NCI-H2081 treated with DMSO at 0.1 percent for 48 hours (cell line): Measurements from ENCODE around the gene VSIG10L2.
A peak's percentile ranks its signal among the peaks of the same experiment; 100 is the strongest.

Source experiments
- DNase-seq: peaks from one replicate; lab custom pipeline; 2025; lab: John Stamatoyannopoulos, UW

Gene VSIG10L2

DNA sequence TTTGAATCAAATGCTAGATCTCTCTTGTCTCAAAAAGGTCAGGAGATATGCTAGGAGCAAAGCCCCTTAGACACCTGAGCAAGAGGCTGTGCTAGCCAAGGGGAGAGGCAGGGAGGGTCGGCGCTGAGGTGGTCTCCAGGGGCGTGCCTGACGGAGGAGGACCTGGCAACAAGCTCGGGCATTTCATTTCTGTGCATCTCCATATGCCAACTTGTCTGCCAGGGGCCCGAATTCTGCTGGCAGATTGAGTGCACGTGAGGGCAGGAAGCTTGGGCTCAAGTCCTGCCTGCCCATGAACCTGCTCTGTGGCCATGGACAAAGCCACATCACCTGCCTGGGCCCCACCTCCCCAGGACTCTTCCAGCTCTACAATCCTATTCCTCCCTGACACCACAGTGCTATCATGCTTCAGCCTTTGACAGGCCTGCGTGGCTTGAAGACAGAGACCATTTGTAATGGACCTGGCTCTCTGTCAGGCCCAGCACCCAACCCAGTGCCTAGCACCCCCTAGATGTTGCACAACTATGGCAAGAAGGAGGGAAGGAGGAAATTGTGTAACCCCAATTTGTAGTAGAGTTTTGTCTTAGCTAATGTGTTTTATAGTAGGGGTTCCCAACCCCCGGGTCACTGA lies 16.3 kb upstream of the VSIG10L2 start:
- no peak for DNase-seq

DNA sequence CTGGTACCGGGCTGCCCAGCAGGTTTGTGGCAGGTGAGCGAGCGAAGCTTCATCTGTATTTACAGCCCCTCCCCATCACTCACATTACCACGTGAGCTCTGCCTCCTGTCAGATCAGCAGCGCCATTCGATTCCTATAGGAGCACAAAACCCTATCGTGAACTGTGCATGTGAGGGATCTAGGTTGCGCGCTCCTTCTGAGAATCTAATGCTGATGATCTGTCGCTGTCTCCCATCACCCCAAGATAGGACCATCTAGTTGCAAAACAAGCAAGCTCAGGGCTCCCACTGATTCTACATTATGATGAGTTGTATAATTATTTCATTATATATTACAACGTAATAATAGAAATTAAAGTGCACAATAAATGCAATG lies 15.8 kb upstream of the VSIG10L2 start:
- no peak for DNase-seq

DNA sequence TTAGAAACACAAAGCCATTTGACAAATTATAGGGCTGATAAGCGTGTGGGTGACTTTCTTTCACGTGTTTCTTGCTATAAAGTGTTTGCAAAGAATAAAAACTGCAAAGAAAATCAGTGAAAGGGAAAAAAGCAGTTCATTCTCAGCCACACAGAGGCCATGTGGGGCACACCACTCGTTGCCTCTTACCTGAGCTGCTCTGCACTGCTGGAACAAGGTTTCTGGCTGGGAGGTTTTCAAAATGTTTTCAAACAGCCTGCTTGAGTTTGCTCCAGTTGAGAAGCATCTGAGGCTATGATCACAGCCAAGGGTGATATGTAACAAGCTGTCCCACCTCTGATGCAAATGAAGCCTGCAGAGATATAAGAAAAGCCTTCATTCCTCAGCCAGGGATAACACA lies 14.7 kb upstream of the VSIG10L2 start:
- DNase-seq: no peak

DNA sequence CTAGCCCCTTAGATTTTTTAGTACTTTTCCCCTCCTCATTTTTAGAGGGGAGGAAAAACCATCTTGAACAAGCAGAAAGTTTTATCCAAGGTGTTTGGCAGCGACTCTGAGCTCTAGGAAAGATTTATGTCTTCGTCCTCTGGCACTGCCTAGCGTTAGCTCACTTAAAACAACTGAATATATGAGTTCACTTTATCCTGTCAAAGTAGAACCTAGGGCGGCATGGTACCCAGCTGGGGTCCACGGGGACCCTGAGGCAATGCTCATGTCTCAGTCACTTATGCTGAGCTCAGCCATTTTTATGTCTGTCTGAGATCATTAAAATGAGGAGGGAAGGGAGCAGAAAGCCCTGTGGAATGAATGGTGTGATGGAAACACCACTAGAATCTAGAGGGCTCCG lies 14.2 kb upstream of the VSIG10L2 start:
- DNase-seq: no peak

DNA sequence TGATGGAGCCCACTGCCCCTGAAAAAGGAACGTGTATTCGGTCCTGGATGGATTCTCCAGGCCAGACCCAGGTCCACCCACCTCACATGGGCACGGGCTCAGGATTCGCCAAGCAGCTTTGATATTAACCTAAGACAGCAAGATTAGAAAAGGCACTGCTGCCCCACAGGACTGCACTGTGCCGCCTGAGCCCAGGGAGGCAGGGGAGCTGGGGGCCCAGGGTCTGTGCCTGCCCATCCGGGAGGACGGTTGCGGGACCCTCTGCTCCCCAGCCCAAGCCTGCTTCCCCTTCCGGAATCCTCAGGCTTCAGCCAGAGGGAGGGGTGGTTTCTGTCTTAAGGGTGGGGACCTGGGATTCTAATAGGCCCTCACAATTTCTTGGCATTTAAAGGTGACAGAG lies 13.5 kb upstream of the VSIG10L2 start:
- no peak for DNase-seq

DNA sequence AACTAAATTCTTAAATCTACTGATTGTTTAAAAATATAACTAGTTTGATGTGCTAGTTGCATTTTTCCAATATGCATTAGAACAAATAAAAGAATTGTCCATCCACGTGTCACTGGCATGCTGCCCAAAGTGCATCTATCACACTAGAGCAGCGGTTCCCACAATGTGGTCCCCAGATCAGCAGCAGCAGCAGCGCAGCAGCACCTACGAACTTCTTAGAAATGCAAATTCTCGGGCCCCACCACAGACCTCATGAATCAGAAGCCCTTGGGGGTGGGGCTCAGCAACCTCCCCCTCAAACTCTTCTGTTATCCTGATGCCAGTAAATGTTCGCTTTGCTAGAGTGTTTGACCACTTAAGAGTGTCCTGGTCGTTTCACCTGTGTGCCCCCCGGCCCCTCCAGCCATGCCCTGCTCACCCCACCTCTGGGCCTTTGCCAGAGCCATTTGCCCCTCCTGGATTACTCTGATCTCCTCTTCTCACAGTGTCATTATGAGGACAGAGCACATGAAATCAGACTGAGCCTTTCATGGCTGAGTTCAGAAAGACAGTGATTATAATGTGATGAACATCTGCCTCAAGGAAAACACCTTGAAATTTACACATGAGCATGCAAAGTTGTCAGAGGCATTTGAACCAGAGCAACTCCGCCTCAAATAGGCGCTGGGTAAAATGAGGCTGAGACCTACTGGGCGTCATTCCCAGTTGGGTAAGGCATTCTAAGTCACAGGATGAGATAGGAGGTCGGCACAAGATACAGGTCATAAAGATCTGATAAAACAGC lies 12.6 kb upstream of the VSIG10L2 start:
- no peak for DNase-seq

DNA sequence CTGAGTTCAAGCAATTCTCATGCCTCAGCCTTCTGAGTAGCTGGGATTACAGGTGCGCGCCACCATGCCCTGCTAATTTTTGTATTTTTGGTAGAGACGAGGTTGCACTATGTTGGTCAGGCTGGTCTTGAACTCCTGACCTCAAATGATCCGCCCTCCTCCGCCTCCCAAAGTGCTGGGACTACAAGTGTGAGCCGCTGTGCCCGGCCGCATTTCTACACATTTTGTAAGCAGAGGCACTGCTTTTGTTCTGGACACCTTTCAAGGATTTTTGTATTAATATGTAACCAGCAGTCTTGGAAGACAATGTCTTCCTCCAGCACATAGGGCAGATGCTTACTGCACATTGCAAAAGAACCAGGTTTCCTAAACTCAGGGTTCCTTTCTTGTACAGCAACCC lies 11.4 kb upstream of the VSIG10L2 start:
- DNase-seq: no peak

DNA sequence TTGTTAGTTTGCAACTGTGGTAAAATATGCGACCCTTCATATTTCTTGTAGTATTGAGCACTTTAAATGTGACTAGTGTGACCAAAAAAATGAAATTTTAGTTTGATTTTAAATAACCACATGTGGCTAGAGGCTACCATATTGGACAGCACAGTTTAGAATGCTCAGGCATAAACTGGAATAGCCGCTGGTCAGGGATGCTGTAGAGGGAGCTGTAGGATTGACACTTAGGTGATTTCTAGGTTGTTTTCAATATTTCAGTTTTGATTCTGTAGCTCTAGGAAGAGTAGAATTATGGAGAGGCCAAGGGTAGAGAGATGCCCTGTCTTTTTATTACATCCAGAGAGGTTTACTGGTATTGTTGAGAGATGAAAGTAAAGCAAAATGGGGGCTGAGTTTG lies 10.8 kb upstream of the VSIG10L2 start:
- DNase-seq: no peak

DNA sequence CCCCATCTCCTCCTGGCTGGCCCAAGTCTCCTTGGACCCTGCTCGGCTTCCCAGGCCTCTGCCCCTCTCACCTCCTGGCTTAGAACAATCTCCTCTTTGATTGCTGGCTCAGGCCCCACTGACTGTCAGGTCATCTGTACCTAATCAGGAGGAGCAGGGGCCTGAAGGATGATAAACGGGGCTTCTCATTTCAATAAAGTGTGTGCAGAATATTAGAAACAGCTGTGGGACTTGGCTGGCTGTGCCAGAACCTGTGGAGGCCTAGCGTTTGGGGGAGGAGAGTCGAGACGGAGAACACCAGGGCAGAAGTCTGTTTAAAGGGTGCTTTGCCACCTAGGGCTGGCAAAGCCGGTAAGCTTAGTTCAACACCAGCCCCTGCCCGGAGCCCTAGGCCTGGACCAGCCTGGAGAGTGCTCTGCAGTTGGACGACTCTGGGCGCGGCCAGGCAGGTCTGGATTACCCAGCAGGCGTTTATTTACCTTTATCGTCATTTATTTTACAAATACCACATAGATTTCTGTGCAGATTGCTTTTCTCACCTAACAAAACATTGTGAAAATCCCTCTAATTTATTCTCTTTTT lies 10.1 kb upstream of the VSIG10L2 start:
- no peak for DNase-seq

DNA sequence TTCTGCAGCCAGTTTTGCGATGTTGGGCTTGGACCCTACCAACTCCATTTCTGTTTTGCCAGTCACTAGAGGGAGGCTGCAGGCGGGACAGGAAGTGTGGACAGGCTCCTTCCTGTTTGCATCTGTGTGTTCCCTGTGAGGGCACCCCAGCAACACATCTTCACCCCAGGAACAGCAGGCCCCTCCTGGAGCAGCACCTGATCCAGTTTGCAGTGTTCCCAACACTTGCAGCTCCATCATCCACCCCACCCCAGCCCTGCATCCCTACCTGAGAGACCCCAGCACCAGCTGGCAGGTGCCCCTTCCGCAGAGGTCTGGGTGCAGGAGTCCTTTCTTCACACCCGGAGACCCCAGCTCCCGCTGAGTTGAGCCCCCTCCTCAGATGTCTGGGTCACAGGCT lies 7.4 kb upstream of the VSIG10L2 start:
- DNase-seq: no peak

DNA sequence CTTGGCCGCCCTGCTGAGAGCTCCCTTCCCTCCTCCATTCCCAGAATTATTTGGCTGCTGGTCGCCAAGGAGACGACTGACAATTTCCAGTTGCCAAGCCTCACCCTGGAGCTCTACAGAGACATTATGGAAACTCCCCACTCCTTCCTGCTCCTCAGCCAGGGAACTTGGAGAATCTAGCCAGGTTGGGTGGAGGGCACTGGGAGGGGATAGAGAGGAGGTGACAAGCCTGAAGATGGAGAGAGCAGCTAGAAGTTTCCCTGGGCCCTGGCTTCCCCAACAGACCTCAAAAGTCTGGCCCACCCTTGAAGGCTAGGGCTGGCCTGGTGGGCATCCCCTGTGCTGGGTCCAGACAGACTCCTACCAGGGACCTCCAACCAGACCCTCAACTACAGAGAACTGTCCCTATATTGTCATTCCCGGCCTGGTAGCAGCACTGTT lies 6.7 kb upstream of the VSIG10L2 start:
- DNase-seq: no peak

DNA sequence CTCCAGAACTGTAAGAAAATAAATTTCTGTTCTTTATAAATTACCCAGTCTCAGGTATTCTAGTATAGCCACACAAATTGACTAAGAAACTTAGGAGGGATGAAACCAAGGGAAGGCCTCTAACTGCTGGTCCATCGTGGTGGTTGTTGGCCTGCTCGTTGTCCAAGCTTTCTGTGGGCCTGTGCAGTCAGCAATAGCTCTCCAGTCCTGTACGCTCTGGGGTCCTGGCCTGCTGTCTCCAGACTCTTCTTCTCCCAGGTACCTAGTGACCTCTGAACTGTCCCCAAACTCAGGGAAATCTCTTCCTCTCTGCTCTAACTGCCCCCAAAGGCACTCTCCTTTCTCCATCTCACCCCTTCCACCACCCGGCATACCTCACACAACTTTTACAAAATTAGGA lies 5.7 kb upstream of the VSIG10L2 start:
- no peak for DNase-seq

DNA sequence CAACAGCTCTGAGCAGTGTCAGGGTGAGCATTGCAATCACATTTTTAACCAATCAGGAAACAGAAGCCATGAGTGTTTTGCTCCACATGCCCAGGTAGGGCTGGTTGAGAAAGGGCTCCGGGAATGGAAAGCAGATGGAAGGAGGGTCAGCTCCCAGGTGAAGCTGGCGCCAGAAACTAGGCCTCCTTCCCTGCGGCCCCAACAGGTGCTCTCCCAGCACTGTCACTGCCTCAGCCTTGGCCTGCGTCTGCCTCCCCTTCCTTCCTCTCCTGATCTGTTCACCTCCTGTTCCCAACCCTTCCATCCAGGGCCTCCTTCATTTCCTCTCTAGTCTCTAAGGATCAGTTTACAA lies 4.6 kb upstream of the VSIG10L2 start:
- DNase-seq: no peak

DNA sequence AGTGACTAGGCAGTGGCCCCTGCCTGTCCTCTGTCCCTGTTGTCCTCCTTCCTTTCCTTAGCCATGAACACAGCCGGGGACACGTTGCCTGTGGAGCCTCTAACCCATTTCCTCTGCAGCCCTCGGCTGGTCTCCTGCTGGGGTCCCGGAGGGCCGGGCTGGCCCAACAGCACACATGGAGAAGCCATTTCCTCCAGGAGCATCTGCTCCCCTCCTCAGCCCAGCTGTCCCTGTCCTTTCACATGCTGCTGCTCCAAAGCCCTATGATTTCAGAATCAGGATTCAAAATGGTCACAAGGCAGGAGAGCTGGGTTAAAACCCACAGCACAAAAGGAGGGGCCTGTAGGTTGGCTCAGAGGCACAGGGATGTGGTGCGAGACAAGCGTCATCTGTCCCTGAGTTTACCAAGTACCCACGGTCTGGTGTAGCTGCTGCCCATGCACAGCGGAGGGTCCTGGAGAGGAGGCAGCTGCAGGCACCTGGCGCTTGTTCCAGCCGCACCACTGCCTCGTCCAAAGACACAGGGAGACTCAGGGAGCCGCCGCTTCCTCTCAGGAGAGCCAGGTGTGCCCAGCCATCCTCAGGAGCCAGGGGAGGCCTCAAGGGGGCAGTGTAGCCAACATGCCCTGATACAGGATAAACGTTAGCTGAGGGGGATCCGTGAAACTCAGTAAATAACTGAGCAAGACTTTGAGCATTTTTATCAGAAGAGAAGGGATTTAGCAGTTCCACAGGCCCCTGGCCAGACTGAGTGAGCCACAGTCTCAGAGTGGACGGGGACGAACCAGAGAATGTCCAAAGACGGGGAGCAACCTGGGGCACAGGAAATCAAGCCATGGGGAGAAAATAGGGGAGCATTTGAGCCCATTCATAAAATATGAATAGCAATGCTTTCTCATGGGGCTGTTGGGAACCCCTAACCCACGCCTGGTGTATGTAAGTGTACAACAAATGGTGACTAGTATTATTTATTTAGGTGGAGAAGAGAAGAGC lies 3.9 kb upstream of the VSIG10L2 start:
- peak; percentile 88 for DNase-seq

DNA sequence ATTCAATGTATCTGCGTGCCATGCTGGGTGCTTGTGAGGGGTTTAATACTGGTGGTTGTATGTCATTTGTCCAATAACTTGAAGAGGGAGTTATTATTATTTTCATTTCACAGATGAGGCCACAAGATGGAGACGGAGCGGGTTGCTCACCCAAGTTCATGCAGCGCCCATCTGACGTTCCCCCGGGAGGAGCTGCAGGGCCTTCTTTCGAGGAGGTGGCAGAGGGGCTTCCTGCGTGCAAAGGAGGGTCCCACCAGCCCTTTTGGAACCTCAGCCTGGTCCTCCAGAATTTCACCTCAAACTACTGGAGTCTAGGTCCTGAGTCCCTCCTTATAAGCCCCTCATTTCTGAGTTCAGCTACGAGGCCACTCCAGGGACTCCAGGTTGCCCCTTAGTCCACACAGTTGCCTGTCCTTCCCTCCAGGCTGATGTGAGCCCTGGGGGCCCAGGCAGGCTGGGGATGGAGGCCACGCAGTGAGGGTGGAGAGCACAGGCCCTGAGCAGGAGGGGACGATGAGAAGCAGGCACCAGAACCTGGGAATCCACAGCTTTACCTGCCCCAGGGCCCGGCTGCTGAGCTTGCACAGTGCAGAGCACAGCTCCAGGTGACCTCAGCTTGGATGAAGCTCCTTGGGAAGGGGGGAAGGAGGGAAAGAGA lies 2.9 kb upstream of the VSIG10L2 start:
- no peak for DNase-seq

DNA sequence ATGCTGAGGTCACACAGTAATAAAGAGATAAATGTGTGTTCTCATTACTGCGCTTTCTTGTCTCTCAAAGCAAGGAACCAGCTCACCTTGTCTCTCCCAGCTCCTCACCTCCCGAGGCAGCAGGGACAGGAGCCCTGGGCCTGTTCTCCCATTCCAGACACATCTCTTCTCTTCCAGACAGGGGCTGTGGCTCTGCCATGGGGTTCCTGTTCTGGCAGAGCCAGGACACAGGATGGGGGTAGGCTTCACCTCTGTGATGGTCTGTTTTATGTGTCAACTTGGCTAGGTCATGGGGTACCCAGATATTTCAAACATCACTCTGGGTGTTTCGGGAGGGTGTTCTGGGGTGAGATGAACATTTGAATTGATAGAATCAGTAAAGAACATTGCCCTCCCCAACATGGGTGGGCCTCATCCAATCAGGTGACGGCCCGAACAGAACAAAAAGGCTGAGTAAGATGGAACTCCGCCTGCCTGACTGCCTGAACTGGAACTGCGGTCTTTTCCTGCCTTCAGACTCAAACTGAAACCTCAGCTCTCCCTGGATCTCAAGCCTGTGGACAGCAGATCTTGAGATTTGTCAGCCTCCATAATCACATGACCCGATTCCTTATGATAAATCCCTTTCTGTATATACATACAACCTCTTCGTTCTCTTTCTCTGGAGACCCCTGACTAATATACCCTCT lies 2.0 kb upstream of the VSIG10L2 start:
- DNase-seq: no peak

DNA sequence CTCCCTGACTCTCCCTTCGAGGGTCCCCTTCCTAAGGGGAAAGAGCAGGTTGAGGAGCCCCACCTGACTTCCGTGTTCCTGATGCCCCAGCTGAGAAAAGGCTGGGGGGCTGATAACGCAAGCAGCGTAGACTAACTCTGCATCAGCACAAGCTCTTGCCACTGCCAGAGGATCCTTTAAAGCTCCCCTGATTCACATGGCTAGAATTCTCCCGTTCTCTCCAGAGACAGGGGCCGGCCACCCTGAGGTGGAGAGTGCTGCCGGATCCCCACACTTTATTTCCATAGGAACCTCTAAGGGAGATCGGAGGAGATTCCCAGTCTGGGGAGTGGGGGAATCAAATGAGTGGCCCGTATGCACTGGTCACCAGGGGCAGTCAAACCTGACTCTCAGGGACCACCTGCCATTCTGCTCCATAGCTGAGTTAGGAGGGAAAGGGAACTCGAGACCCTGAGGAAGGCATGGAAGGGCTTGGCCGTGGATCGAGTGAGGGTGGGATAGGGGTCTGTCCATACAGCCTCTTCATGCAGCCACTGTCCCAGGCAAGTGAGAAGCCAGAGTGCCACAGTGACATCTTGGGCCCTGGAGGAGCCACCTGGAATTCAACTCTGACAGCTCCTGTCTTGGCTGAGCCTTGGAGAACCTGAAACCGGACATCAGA lies 1.4 kb upstream of the VSIG10L2 start:
- DNase-seq: no peak

DNA sequence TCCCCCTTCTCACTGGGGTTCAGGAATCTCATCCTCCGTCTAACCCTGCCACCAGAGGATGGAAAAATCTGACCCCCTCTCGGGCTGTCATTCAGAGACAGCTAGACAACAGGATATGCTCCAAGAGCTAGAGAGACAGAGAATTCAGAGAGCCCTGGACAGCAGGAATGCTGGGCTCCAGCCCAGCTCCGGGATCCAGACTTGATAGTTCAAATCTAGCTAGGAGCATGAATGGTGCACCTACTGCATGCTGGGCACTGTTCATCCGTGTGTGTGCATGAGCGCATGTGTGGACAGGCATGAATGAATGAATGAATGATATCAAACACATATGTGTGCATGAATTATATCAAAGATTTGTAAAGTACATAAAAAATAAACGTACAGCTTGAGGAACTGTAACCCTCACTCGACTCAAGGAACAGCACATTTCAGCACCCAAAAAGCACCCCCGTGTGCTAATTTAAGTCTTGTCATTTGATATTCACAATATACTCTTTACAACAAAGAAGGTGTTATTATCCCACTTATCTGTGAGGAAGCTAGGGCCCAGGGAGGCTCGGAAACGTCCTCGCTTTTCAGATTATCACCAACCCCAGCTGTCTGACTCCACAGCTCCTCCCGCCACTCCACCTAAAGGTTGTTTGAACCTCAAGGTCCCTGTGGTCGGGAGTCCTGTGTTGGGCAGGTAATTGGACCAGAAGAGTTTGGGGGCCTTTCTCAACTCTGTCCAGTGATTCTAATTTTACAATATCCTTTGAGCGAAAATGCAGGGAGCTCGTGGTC lies 640 bp upstream of the VSIG10L2 start:
- DNase-seq: no peak

DNA sequence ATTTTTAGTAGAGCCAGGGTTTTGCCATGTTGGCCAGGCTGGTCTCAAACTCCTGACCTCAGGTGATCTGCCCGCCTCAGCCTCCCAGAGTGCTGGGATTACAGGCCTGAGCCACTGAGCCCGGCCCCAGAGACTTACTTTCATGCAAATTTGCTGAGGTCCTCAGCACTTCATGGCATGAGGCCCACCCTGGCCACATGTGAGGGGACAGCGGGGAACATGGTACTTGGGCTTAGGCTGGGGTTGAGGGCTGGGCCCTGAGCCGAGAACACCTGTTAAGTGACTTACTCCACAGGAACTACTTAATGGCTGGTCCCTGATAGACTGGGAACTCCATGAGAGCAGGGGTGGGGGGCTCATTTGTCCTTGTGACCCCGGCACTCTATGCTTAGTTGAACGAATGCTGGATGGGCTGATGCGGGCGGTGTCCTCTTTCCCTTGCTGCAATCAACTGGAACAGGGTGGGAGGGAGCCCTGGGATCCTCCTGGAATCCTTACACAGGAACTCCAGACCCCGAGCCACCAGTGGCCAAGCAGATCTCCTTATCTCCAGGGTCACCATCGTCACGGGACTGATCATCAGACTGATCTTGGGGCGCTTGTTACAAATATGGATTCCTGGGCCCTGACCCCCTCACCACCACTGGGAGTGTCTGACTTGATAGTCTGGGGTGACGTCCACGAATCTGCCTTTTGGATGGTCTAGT lies 1.0 kb downstream of the VSIG10L2 start:
- DNase-seq: no peak
